SU-DHL-6 (cell line): ENCODE data around the gene SLC25A13.

Source experiments
- H2AFZ ChIP-seq: fragments of 200-600 bp; sonication (generic); 2 replicates; pipeline ENCODE4 v1.6.1; 2014; ENCODE audit warnings: low read depth, mild to moderate bottlenecking, moderate library complexity, mixed read lengths, antibody characterized with exemption, low read length; ENCODE audit not compliant: severe bottlenecking
- H3F3A ChIP-seq: fragments of 200-600 bp; shearing (Covaris generic); 2 replicates; pipeline ENCODE4 v1.6.0; 2016; ENCODE audit warnings: antibody characterized with exemption, mild to moderate bottlenecking; ENCODE audit not compliant: insufficient read depth
- H3K27ac ChIP-seq: fragments of 200-600 bp; sonication (generic); 2 replicates; pipeline ENCODE4 v1.5.1; 2016; ENCODE audit warnings: low read depth, mild to moderate bottlenecking, low read length, moderate library complexity, mixed read lengths
- H3K27me3 ChIP-seq: fragments of 200-600 bp; sonication (generic), shearing (Covaris generic); 2 replicates; pipeline ENCODE4 v1.6.0; 2014; ENCODE audit warnings: mild to moderate bottlenecking, low read length
- H3K36me3 ChIP-seq: fragments of 200-600 bp; sonication (generic); 2 replicates; pipeline ENCODE4 v1.6.1; 2014; ENCODE audit warnings: mild to moderate bottlenecking, low read length, mixed read lengths
- H3K4me2 ChIP-seq: fragments of 300-600, 200-600 bp; shearing (Covaris generic), sonication (generic); 2 replicates; pipeline ENCODE4 v1.6.0; 2014; ENCODE audit warnings: low read length, low read depth, mild to moderate bottlenecking; ENCODE audit not compliant: poor library complexity, severe bottlenecking
- H3K4me3 ChIP-seq: fragments of 200-600 bp; sonication (generic); 2 replicates; pipeline ENCODE4 v1.5.1; 2014; ENCODE audit warnings: antibody characterized with exemption, low read length, mild to moderate bottlenecking, mixed read lengths; ENCODE audit not compliant: insufficient read depth, poor library complexity, severe bottlenecking
- H3K79me2 ChIP-seq: fragments of 200-600 bp; sonication (generic); 2 replicates; pipeline ENCODE4 v1.6.1; 2014; ENCODE audit warnings: mild to moderate bottlenecking, low read length, moderate library complexity; ENCODE audit not compliant: insufficient read depth
- H3K9ac ChIP-seq: fragments of 200-600 bp; sonication (generic); 2 replicates; pipeline ENCODE4 v1.7.0; 2014; ENCODE audit warnings: mild to moderate bottlenecking, low read length
- H3K9me2 ChIP-seq: fragments of 200-600 bp; sonication (generic); replicated peaks from 2 replicates; pipeline ENCODE4 v1.6.1; 2014; ENCODE audit warnings: low read length; ENCODE audit not compliant: insufficient read depth
- H3K9me3 ChIP-seq: fragments of 200-600 bp; sonication (generic); 2 replicates; pipeline ENCODE4 v1.6.1; 2014; ENCODE audit warnings: low read length, mixed read lengths; ENCODE audit not compliant: insufficient read depth
- H4K20me1 ChIP-seq: fragments of 200-600 bp; sonication (generic); 2 replicates; pipeline ENCODE4 v1.6.1; 2014; ENCODE audit warnings: low read depth, mild to moderate bottlenecking, antibody characterized with exemption, low read length, moderate library complexity, mixed read lengths
- EZH2phosphoT487 ChIP-seq: fragments of 200-600 bp; sonication (generic), shearing (Covaris generic); conservative IDR thresholded peaks from 2 replicates; pipeline ENCODE4 v1.6.1; 2018; ENCODE audit warnings: mild to moderate bottlenecking, antibody characterized with exemption, low read length, moderate library complexity, mixed read lengths
- TF ChIP-seq, protein P1 (sequence below): fragments of 200-600 bp; sonication (generic); IDR thresholded peaks from one replicate; pipeline ENCODE4 v1.5.1; 2017; ENCODE audit warnings: antibody characterized with exemption, mild to moderate bottlenecking, low read length, moderate library complexity; ENCODE audit not compliant: insufficient read depth, poor library complexity, severe bottlenecking

SLC25A13 gene

DNA sequence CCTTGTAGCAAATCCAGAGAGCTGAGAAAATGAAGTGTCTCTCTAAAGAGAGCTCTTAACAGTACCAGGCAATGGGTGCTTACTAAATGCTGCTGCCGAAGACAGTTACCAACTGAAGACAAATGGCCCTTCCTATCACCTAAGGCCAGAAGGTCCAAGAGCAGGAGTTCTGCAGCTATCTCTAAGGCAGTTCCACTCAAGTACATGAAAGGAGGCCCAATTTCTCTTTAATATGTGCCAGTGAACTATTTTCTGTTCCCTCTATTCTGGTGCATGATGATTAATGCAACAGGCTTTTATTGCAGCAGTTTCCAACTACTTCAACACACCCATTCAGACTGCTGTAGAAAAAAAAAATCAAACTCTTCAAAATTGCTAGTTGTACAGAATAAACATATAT, 122.5 kb downstream of the SLC25A13 start:
- H4K20me1 ChIP-seq, result no peaks in the 10 kb centered on the region
- no peak overlapping the region for H2AFZ ChIP-seq
- no peaks in the 10 kb centered on the region for H3K27me3 ChIP-seq
- TF ChIP-seq, protein P1, sequence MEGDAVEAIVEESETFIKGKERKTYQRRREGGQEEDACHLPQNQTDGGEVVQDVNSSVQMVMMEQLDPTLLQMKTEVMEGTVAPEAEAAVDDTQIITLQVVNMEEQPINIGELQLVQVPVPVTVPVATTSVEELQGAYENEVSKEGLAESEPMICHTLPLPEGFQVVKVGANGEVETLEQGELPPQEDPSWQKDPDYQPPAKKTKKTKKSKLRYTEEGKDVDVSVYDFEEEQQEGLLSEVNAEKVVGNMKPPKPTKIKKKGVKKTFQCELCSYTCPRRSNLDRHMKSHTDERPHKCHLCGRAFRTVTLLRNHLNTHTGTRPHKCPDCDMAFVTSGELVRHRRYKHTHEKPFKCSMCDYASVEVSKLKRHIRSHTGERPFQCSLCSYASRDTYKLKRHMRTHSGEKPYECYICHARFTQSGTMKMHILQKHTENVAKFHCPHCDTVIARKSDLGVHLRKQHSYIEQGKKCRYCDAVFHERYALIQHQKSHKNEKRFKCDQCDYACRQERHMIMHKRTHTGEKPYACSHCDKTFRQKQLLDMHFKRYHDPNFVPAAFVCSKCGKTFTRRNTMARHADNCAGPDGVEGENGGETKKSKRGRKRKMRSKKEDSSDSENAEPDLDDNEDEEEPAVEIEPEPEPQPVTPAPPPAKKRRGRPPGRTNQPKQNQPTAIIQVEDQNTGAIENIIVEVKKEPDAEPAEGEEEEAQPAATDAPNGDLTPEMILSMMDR, result no peak
- TF ChIP-seq EZH2phosphoT487, result no peak
- no peaks in the 10 kb centered on the region for H3K9me3 ChIP-seq
- H3K9me2 ChIP-seq, result no peaks in the 10 kb centered on the region
- no peak overlapping the region for H3K27ac ChIP-seq
- no peak overlapping the region for H3K4me2 ChIP-seq
- H3F3A ChIP-seq, result no peaks in the 10 kb centered on the region
- H3K9ac ChIP-seq, result no peak overlapping the region
- H3K4me3 ChIP-seq, result no peak overlapping the region
- H3K79me2 ChIP-seq, result no peaks in the 10 kb centered on the region
- no peaks in the 10 kb centered on the region for H3K36me3 ChIP-seq

DNA sequence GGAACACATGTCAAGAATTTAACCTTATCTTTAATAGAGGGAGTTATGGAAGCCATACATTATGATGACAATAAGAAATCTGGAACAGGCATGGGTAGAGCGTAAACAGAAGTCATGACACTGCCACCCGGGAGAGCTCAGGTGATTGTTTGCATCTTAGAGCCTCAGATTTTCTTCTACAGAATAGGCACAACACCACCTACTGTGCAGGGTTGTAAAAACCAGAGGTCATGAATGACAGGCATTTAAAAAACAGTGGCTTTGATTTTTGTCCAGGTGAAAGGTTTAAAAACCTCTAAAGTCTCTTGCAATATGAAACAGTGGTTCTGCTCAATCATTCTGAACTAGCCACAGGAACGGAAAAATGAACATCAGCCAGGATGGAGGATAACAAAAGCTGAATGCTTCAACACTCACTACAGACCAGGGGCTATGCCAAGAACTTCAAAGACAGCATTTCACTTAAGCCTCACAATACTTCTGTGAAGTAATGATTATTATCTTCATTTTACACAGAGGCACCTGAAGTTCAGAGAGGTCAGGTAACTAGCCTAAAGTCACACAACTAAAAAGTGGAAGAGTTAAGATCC, 123.8 kb downstream of the SLC25A13 start:
- no peak overlapping the region for H3K27ac ChIP-seq
- no peaks in the 10 kb centered on the region for H3K27me3 ChIP-seq
- H3K9ac ChIP-seq, result no peak overlapping the region
- H3F3A ChIP-seq, result no peaks in the 10 kb centered on the region
- no peaks in the 10 kb centered on the region for H3K36me3 ChIP-seq
- TF ChIP-seq, protein P1, result no peak
- no peak for TF ChIP-seq EZH2phosphoT487
- no peaks in the 10 kb centered on the region for H3K9me3 ChIP-seq
- no peaks in the 10 kb centered on the region for H3K79me2 ChIP-seq
- H4K20me1 ChIP-seq, result no peaks in the 10 kb centered on the region
- H3K9me2 ChIP-seq, result no peaks in the 10 kb centered on the region
- H3K4me3 ChIP-seq, result no peak overlapping the region
- no peak overlapping the region for H3K4me2 ChIP-seq
- H2AFZ ChIP-seq, result no peak overlapping the region

DNA sequence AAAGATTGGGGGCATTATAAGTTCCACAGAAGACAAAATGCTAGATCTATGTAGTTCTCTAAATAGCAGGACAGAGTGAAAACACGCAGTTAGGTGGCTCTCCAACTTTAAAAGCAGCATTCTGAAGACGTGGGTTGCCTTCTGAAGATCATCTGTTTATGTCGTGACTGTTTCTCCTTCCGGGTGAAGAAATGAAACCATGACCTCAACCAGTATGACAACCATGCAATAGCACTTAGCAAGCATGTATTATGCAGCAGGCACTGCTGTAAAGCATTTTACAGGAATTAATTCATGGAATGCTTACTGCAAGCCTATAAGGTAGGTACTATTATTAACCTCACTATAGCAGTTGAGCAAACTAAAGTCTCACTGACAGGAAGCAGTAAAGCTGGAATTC, 125.2 kb downstream of the SLC25A13 start:
- Histone ChIP-seq H3K4me3 (no peak overlapping the region), H3K27ac (no peak overlapping the region), H3F3A (no peaks in the 10 kb centered on the region), H4K20me1 (no peaks in the 10 kb centered on the region), H3K27me3 (no peaks in the 10 kb centered on the region), H3K4me2 (no peak overlapping the region), H3K79me2 (no peaks in the 10 kb centered on the region), H3K9me3 (no peaks in the 10 kb centered on the region), H3K36me3 (peaks cover 3% of the 10 kb centered on the region; the same call in 1 of the 2 replicates), H2AFZ (no peak overlapping the region), H3K9me2 (no peaks in the 10 kb centered on the region), H3K9ac (no peak overlapping the region)
- TF ChIP-seq, protein P1, result no peak
- no peak for TF ChIP-seq EZH2phosphoT487
